T-helper 1 cell treated with Interleukin-12 subunit alpha and Interleukin-12 subunit beta and Interleukin-4 antibody, amounts not matched to agents 30 μg/mL and 1 μg/mL, for 36 hours (primary cell): ENCODE results near the gene MAP1LC3B2.

Source experiments
- H3K27ac Mint-ChIP-seq: one replicate; pipeline ENCODE4 v1.8.0; 2021; ENCODE audit warnings: mild to moderate bottlenecking, mixed read lengths
- H3K27me3 Mint-ChIP-seq: one replicate; pipeline ENCODE4 v1.8.0; 2021; ENCODE audit warnings: low read depth, mixed read lengths
- H3K36me3 Mint-ChIP-seq: one replicate; pipeline ENCODE4 v1.8.0; 2021; ENCODE audit warnings: low read depth, mixed read lengths
- H3K4me1 Mint-ChIP-seq: one replicate; pipeline ENCODE4 v1.8.0; 2021; ENCODE audit warnings: low read depth, mixed read lengths
- H3K4me3 Mint-ChIP-seq: one replicate; pipeline ENCODE4 v1.8.0; 2021; ENCODE audit warnings: mild to moderate bottlenecking, moderate library complexity, mixed read lengths
- H3K9me3 Mint-ChIP-seq: one replicate; pipeline ENCODE4 v1.8.0; 2021; ENCODE audit warnings: mixed read lengths

The MAP1LC3B2 gene

DNA sequence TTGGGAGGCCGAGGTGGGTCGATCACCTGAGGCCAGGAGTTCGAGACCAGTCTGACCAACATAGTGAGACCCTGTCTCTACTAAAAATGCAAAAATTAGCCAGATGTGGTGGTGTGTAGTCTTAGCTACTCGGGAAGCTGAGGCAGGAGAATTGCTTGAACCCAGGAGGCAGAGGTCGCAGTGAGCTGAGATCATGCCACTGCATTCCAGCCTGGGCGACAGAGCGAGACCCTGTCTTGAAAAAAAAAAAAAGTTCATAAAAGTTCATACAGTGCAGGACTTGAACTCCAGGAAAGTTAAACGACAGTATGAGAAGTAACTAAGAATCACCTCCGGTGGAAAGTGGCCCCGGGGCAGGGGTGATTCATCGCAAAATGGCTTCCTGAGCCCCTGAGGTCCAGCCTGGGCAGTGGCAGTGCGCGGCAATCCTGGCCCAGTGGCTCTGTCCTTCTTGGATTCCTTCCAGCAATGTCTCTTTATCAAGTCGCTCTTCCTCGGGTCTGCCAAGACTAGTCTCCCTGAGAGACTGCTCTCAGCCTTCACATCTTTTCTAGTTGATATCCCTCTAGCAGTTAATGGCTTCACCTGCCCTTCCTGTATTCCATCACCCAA, 16.7 kb upstream of the MAP1LC3B2 start:
- no peak overlapping the region for H3K4me3 Mint-ChIP-seq
- H3K9me3 Mint-ChIP-seq, result no peaks in the 10 kb centered on the region
- no peak overlapping the region for H3K27ac Mint-ChIP-seq
- peaks cover 17% of the 10 kb centered on the region for H3K27me3 Mint-ChIP-seq
- peaks cover 21% of the 10 kb centered on the region for H3K4me1 Mint-ChIP-seq
- no peaks in the 10 kb centered on the region for H3K36me3 Mint-ChIP-seq

DNA sequence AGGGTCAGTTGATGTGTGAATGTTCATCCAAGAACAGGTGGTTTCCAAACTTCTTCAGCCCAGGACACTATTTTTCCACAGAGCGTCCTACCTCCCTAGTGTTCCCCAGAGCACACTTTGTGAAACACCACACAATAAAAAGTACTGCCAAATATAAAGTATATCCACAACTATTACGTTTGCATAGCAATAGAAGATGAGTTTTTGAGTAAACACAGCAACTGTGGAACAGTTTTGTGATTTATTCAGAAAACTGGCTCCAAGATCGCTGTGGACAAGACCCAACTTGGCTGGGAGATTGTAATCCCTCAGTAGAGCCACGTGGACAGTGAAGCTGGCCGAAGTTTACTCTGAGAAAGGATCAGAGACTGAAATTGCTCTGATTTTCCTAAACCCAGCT, 14.5 kb upstream of the MAP1LC3B2 start:
- peaks cover 29% of the 10 kb centered on the region for H3K27me3 Mint-ChIP-seq
- peaks cover 3% of the 10 kb centered on the region for H3K4me1 Mint-ChIP-seq
- no peak overlapping the region for H3K4me3 Mint-ChIP-seq
- no peaks in the 10 kb centered on the region for H3K9me3 Mint-ChIP-seq
- H3K36me3 Mint-ChIP-seq, result no peaks in the 10 kb centered on the region
- H3K27ac Mint-ChIP-seq, result no peak overlapping the region

DNA sequence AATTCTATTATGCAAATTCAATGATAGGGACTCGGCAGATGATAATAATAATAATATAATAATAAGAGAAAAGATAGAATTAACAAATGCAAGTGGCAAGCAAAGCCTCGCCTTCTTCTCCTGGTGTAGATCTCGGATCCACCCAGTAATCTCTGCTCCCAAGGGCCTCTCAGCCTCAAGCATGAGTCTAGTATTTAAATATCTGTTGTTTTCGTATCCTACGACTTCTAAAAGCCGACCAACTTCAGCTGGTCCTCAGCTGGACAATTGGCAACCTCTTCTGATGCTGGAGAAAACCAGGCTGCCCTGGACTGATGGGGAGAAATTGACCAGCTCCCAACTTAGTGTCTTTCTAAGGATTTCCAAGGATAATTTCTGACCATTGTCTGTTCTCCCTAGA, 14.0 kb upstream of the MAP1LC3B2 start:
- H3K9me3 Mint-ChIP-seq, result no peaks in the 10 kb centered on the region
- peaks cover 29% of the 10 kb centered on the region for H3K27me3 Mint-ChIP-seq
- no peak overlapping the region for H3K27ac Mint-ChIP-seq
- H3K4me3 Mint-ChIP-seq, result no peak overlapping the region
- H3K4me1 Mint-ChIP-seq, result peaks cover 3% of the 10 kb centered on the region
- H3K36me3 Mint-ChIP-seq, result no peaks in the 10 kb centered on the region

DNA sequence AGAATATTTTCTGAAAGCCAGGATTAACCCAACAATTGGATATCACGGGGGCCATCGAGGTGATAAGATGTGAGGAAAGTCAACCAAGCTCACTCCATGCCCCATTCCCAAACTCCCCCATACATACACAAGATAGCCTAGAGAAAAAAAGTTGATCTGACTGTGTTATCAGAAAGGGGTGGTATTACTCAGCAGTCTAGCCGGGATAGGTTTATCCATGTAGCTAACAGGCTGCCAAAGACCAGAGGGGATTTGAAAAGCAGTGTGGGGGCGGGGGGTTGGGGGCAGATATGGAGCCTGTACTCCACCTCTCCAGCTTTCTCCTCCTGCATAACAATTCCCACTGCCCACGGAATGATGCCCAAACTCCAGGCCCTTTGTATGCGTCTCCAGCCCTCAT, 13.2 kb upstream of the MAP1LC3B2 start:
- H3K36me3 Mint-ChIP-seq, result no peaks in the 10 kb centered on the region
- no peak overlapping the region for H3K4me3 Mint-ChIP-seq
- peaks cover 29% of the 10 kb centered on the region for H3K27me3 Mint-ChIP-seq
- peaks cover 3% of the 10 kb centered on the region for H3K4me1 Mint-ChIP-seq
- H3K27ac Mint-ChIP-seq, result no peak overlapping the region
- H3K9me3 Mint-ChIP-seq, result no peaks in the 10 kb centered on the region

DNA sequence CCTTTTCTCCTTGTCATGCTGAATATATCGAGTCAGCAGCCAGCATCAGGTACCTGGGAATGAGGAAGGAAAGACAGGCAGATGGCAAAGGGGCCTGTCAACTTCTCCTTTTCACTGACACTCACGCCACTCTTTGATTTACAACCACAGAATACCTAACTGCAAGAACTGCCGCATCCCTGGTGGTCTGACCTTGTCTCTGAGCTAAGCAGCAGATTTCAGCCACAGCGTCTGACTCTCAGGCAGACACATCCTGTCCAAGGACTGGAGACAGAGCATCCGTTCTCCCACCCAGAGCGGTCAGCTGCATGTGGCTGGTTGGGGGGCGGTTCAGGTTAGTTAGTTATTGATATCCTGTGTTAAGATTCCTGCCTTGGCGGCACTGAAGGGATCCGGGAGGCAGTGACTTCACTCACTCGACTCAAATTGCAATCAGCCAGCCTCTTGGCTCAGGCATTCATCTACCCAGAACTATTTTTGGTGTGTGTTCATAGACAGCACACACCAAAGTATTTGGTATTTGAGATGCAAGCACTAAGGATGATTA, 11.2 kb upstream of the MAP1LC3B2 start:
- Mint-ChIP-seq H3K4me3 (no peak overlapping the region), H3K27ac (no peak overlapping the region), H3K36me3 (no peaks in the 10 kb centered on the region), H3K9me3 (no peaks in the 10 kb centered on the region), H3K4me1 (peaks cover 3% of the 10 kb centered on the region), H3K27me3 (peaks cover 25% of the 10 kb centered on the region)

DNA sequence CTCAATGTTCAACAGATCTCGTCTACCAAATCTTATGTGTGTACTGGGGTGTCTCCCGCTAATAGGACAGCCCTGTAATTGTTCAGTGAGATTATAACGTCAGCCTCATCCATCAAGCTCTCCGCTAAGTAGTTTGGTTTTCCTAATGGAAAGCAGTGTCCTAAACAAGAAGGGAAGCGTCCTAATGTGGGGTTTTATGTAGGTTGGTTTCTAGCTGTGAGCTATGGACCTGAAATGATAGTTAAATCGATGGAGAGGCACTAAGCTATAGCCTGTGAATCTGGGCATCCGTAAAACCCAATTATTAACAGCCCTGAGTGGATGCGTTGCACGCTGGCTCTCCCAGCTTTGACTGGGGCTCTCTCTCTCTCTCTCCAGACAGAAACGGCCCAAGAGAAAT, 9.2 kb upstream of the MAP1LC3B2 start:
- H3K27me3 Mint-ChIP-seq, result peaks cover 21% of the 10 kb centered on the region
- no peak overlapping the region for H3K4me3 Mint-ChIP-seq
- H3K9me3 Mint-ChIP-seq, result no peaks in the 10 kb centered on the region
- H3K36me3 Mint-ChIP-seq, result no peaks in the 10 kb centered on the region
- H3K27ac Mint-ChIP-seq, result no peak overlapping the region
- H3K4me1 Mint-ChIP-seq, result peaks cover 3% of the 10 kb centered on the region

DNA sequence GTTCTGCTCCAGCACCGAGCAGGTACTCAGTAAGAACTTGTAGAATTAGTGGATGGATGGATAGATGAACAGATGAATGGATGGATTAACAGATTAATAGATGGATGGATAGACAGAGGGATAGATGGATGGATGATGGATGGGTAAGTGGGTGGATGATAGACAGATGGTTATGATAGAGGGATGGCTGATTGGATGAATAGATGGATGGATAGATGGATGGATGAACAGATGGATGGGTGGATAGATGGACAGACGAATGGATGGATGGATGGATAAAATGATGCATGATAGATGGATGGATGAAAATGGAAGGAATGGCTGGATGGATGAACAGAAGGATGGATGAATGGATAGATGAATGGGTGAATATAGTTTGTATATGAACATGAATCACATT, 8.0 kb upstream of the MAP1LC3B2 start:
- Mint-ChIP-seq H3K9me3 (no peaks in the 10 kb centered on the region), H3K36me3 (no peaks in the 10 kb centered on the region), H3K27me3 (peaks cover 16% of the 10 kb centered on the region), H3K4me1 (peaks cover 9% of the 10 kb centered on the region), H3K27ac (no peak overlapping the region), H3K4me3 (no peak overlapping the region)

DNA sequence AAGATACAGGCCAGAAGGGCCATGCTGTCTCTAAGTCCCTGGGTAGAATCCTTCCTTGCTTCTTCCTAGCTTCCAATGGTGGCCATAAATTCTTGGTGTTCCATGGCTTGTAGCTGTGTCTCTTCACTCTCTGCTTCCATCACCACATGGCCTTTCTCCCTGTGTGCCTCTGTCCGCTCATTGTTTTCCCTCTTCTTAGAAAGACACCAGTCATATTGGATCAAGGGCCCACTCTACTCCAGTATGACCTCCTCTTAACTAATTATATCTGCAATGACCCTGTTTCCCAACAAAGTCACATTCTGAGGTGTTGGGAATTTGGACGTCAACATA, 7.6 kb upstream of the MAP1LC3B2 start:
- Mint-ChIP-seq H3K4me1 (peaks cover 10% of the 10 kb centered on the region), H3K4me3 (no peak overlapping the region)

DNA sequence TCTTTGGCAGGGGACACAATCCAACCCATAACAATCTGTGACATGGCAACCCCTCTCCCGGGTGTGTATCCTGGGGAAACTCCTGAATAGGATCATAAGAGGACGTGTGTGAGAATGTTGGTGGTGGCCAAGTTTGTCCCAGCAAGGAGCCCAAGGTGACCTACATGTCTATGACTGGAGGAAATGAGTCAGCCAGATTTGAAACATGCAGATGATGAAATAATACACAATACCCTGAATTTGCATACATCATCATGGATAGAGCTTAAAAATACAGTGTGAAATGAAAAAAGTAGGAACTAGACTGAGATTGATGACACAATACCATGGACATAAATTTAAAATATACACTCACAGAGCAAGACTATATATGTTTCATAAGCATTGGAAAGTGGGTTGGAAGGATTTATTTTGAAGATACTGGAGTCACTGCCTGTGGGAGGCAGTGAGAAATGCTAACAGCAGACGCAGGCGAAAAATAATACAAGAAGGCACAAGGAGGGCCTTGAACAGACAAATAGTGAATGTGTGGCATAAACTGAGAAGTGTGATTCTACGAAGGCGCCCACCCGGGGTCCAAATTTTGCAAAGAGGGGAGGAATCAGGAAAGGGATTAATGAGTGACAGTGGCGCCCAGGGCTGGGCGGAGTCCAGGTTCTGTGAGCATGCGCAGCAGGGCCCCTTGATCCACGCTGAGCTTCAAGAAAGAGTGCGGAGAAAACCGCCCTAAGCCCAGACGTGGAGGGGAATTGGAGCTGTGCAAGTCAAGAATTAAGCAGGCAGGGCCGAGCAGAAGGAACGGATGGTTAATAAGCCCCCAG, 7.0 kb upstream of the MAP1LC3B2 start:
- peaks cover 5% of the 10 kb centered on the region for H3K36me3 Mint-ChIP-seq
- peaks cover 20% of the 10 kb centered on the region for H3K27me3 Mint-ChIP-seq
- no peak overlapping the region for H3K27ac Mint-ChIP-seq
- H3K9me3 Mint-ChIP-seq, result no peaks in the 10 kb centered on the region
- no peak overlapping the region for H3K4me3 Mint-ChIP-seq
- peaks cover 16% of the 10 kb centered on the region for H3K4me1 Mint-ChIP-seq

More for the DNA sequence above, 7.6 kb upstream of the MAP1LC3B2 start:
- H3K27ac Mint-ChIP-seq, result no peak overlapping the region
- no peaks in the 10 kb centered on the region for H3K36me3 Mint-ChIP-seq
- peaks cover 18% of the 10 kb centered on the region for H3K27me3 Mint-ChIP-seq
- H3K9me3 Mint-ChIP-seq, result no peaks in the 10 kb centered on the region

DNA sequence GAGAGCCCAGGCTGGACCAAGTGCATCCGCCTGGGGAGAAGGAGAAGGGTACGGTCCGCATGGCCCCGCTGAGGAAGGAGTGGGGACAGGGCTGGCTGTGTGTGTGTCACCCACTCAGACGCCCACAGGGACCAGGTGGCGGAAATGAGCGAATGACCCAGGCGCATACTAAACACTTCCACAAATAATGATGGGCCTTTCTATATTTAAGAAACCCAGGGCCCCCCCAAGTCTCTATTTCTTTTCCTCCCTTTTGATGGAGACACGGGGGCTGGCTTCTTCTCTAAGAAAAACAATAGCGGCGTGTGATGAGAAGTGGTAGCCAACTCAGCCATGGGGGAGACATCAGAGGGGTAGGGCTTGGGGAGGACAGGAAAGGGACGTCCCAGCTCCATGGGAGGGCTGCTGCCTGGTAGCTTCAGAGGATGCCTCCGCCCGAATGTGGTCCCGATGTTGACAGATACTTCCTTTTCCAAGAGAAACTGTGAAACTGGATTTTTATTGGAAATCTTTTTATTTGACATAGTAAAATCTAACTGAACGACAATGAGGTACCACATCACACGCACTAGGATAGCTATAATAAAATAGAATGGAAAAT, 6.3 kb upstream of the MAP1LC3B2 start:
- Mint-ChIP-seq H3K27me3 (peaks cover 19% of the 10 kb centered on the region), H3K9me3 (no peaks in the 10 kb centered on the region), H3K27ac (no peak overlapping the region), H3K36me3 (peaks cover 5% of the 10 kb centered on the region), H3K4me3 (no peak overlapping the region), H3K4me1 (peaks cover 22% of the 10 kb centered on the region)

DNA sequence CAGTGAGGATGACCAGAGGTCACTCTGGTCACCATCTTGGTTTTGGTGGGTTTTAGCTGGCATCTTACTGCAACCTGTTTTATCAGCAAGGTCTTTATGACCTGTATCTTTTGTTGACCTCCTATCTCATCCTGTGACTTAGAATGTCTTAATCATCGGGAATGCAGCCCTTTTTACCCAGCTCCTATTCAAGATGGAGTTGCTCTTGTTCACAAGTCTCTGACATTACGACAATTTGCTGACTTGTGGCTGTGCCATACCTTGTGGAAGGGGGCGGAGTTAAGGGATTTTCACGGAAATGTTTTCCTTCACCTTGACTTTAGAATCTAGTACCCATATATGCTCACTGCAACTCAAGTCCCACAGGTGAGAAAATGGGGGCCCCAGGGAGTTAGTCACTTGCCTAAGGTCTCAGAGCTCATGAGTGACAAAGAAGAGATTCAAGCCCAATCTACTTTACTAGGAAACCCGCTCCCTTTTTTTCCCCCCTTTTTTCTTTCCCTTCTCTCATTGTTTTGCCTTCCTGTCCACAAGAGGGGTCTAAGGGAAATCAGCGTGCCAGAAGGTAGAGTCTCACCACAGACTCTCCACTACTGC, 2.7 kb upstream of the MAP1LC3B2 start:
- H3K9me3 Mint-ChIP-seq, result no peaks in the 10 kb centered on the region
- no peak overlapping the region for H3K4me3 Mint-ChIP-seq
- peaks cover 10% of the 10 kb centered on the region for H3K27me3 Mint-ChIP-seq
- H3K27ac Mint-ChIP-seq, result no peak overlapping the region
- peaks cover 44% of the 10 kb centered on the region for H3K4me1 Mint-ChIP-seq
- peaks cover 5% of the 10 kb centered on the region for H3K36me3 Mint-ChIP-seq

DNA sequence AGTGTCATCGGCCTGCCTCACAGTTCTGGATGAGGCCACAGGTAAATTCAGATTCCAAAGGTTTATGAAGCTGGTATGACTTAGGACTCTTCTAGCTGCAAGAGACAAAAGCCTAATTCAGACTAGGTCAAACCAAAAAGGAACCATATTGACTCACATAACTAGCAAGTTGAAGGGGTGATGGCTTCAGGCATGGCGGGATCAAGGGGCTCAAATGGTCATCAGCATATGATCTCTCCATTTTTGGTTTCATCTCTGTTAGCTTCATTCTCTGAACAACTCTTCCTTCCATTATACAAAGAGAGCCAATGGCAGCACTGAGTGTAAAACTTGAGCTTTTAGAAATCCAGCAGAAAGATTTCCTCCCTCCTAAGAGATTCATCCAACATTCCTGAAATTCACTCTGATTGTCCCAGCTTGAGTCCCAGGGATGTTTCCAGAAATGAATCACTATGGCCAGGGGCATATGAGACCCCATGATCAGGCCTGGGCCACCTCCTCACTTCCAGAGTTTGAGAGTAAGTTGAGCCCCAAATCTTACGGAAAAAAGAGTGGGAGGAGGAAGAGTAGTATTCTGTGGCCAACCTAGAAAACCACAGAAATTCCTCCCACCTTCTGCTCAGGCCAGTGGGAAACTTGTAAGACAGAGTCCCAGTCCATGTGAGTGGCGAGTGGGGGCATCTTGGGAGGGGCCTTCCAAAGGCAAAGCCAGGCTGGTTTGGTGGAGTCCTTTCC, 2.0 kb upstream of the MAP1LC3B2 start:
- peaks cover 46% of the 10 kb centered on the region for H3K4me1 Mint-ChIP-seq
- H3K4me3 Mint-ChIP-seq, result no peak overlapping the region
- no peak overlapping the region for H3K27ac Mint-ChIP-seq
- peaks cover 6% of the 10 kb centered on the region for H3K9me3 Mint-ChIP-seq
- peaks cover 13% of the 10 kb centered on the region for H3K27me3 Mint-ChIP-seq
- peaks cover 8% of the 10 kb centered on the region for H3K36me3 Mint-ChIP-seq

DNA sequence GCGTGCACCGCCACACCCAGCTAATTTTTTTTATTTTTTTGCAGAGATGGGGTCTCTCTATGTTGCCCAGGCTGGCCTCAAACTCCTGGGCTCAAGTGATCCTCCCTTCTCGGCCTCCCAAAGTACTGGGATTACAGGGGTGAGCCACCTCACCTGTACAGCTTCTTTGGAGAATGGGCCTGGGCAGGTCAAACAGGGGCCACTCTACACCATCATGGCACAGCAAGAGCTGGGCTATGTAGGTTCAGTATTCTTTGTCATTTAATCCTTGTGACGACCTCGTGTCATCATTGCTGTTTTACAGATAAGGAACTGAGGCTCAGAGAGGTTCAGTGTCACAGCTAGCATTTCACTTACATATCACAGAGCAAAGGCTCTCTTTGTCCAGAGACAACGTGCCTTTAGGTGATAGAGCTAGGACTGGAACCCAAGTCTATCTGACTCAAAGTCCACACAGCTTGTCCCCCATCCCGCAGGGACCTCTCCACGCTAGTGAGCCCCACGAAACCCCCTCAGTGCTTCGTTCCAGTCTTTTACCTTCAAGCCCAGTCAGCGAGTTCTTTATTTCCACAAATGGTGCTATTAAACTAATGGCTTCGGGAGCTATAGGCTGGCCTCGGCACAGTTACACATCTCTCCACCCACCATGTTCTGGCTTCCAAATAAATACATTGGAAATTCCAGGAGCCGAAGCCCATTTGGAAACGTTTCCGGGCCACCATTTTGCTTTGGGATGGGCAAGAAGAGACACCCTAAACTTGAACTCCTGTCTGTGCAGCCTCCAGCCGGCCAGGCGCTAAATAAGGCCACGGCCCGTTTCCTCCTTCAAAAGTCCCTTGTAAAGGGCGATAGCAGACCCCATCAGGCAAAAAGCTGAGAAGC, 660 bp upstream of the MAP1LC3B2 start:
- H3K36me3 Mint-ChIP-seq, result peaks cover 12% of the 10 kb centered on the region
- H3K27ac Mint-ChIP-seq, result peak overlapping the region; percentile 99
- peaks cover 17% of the 10 kb centered on the region for H3K9me3 Mint-ChIP-seq
- peaks cover 13% of the 10 kb centered on the region for H3K27me3 Mint-ChIP-seq
- peak overlapping the region; percentile 70 for H3K4me3 Mint-ChIP-seq
- peaks cover 46% of the 10 kb centered on the region for H3K4me1 Mint-ChIP-seq
